HUES48 (cell line): ENCODE measurements around the gene NFIB.

Experiments
- H3K27ac ChIP-seq: one replicate; pipeline ENCODE4 v1.7.0; 2013; ENCODE audit warnings: low read depth, low read length, inconsistent platforms
- H3K27me3 ChIP-seq: 2 replicates; pipeline ENCODE4 v1.6.1; 2013; ENCODE audit warnings: mild to moderate bottlenecking, low read length; ENCODE audit not compliant: control insufficient read depth, insufficient read depth
- H3K36me3 ChIP-seq: 2 replicates; pipeline ENCODE4 v1.6.1; 2013; ENCODE audit warnings: low read length; ENCODE audit not compliant: control insufficient read depth, insufficient read depth
- H3K4me1 ChIP-seq: 2 replicates; pipeline ENCODE4 v1.6.1; 2013; ENCODE audit warnings: mild to moderate bottlenecking, low read length; ENCODE audit not compliant: control insufficient read depth, insufficient read depth
- H3K4me3 ChIP-seq: 2 replicates; pipeline ENCODE4 v1.5.1; 2013; ENCODE audit warnings: mild to moderate bottlenecking, low read depth, low read length
- H3K9ac ChIP-seq: 2 replicates; pipeline ENCODE4 v1.6.1; 2013; ENCODE audit warnings: mild to moderate bottlenecking, low read depth, low read length, moderate library complexity
- H3K9me3 ChIP-seq: 2 replicates; pipeline ENCODE4 v1.6.1; 2013; ENCODE audit warnings: low read length; ENCODE audit not compliant: control insufficient read depth, insufficient read depth

The NFIB gene

GRCh38 chr9:14301006-14301405 is 12.9 kb downstream of the NFIB start:
- Histone ChIP-seq H3K9ac (no peak overlapping the region), H3K36me3 (no peaks in the 10 kb centered on the region)

GRCh38 chr9:14300588-14300987 is 13.4 kb downstream of the NFIB start:
- Histone ChIP-seq H3K4me1 (0 out of 2 replicates have a peak, but pooled peaks cover 4% of the 10 kb centered on the region), H3K36me3 (no peaks in the 10 kb centered on the region), H3K9me3 (no peaks in the 10 kb centered on the region), H3K27me3 (no peaks in the 10 kb centered on the region), H3K4me3 (no peak overlapping the region), H3K9ac (no peak overlapping the region), H3K27ac (no peak overlapping the region)

More at GRCh38 chr9:14301006-14301405, 12.9 kb downstream of the NFIB start:
- Histone ChIP-seq H3K9me3 (no peaks in the 10 kb centered on the region), H3K4me3 (no peak overlapping the region), H3K27me3 (no peaks in the 10 kb centered on the region), H3K27ac (no peak overlapping the region), H3K4me1 (0 out of 2 replicates have a peak, but pooled peaks cover 4% of the 10 kb centered on the region)

GRCh38 chr9:14300040-14300439 is 13.9 kb downstream of the NFIB start:
- Histone ChIP-seq H3K27ac (no peak overlapping the region), H3K9ac (no peak overlapping the region), H3K4me1 (0 out of 2 replicates have a peak, but pooled peaks cover 4% of the 10 kb centered on the region), H3K27me3 (no peaks in the 10 kb centered on the region), H3K4me3 (no peak overlapping the region), H3K9me3 (no peaks in the 10 kb centered on the region), H3K36me3 (no peaks in the 10 kb centered on the region)

GRCh38 chr9:14298601-14299022 is 15.3 kb downstream of the NFIB start:
- no peak overlapping the region for H3K9ac ChIP-seq

GRCh38 chr9:14296495-14297113 is 17.3 kb downstream of the NFIB start:
- H3K36me3 ChIP-seq = no peaks in the 10 kb centered on the region
- H3K4me1 ChIP-seq = 0 out of 2 replicates have a peak, but pooled peaks cover 7% of the 10 kb centered on the region
- no peak overlapping the region for H3K9ac ChIP-seq
- H3K27ac ChIP-seq = no peak overlapping the region
- no peaks in the 10 kb centered on the region for H3K27me3 ChIP-seq
- H3K9me3 ChIP-seq = no peaks in the 10 kb centered on the region
- H3K4me3 ChIP-seq = no peak overlapping the region

More at GRCh38 chr9:14298601-14299022, 15.3 kb downstream of the NFIB start:
- H3K4me3 ChIP-seq = no peak overlapping the region
- H3K27me3 ChIP-seq = no peaks in the 10 kb centered on the region
- H3K4me1 ChIP-seq = 0 out of 2 replicates have a peak, but pooled peaks cover 4% of the 10 kb centered on the region
- no peaks in the 10 kb centered on the region for H3K36me3 ChIP-seq
- no peak overlapping the region for H3K27ac ChIP-seq
- no peaks in the 10 kb centered on the region for H3K9me3 ChIP-seq

- Histone ChIP-seq H3K4me3 (no peak overlapping the region), H3K27ac (no peak overlapping the region), H3K9me3 (no peaks in the 10 kb centered on the region), H3K27me3 (no peaks in the 10 kb centered on the region), H3K9ac (no peak overlapping the region), H3K4me1 (0 out of 2 replicates have a peak, but pooled peaks cover 7% of the 10 kb centered on the region), H3K36me3 (no peaks in the 10 kb centered on the region)
Observed at GRCh38 chr9:14294659-14295058, 19.3 kb downstream of the NFIB start.

GRCh38 chr9:14293801-14294200 is 20.1 kb downstream of the NFIB start:
- H3K27ac ChIP-seq = no peak overlapping the region
- H3K27me3 ChIP-seq = no peaks in the 10 kb centered on the region
- no peak overlapping the region for H3K4me3 ChIP-seq
- H3K9me3 ChIP-seq = no peaks in the 10 kb centered on the region
- no peaks in the 10 kb centered on the region for H3K36me3 ChIP-seq
- H3K9ac ChIP-seq = no peak overlapping the region
- 0 out of 2 replicates have a peak, but pooled peaks cover 7% of the 10 kb centered on the region for H3K4me1 ChIP-seq

GRCh38 chr9:14292181-14292739 is 21.7 kb downstream of the NFIB start:
- H3K4me1 ChIP-seq = 0 out of 2 replicates have a peak, but pooled peaks cover 6% of the 10 kb centered on the region
- no peak overlapping the region for H3K27ac ChIP-seq
- H3K36me3 ChIP-seq = no peaks in the 10 kb centered on the region
- H3K9ac ChIP-seq = no peak overlapping the region
- H3K4me3 ChIP-seq = no peak overlapping the region
- H3K27me3 ChIP-seq = no peaks in the 10 kb centered on the region
- no peaks in the 10 kb centered on the region for H3K9me3 ChIP-seq

- Histone ChIP-seq H3K36me3 (no peaks in the 10 kb centered on the region), H3K9me3 (no peaks in the 10 kb centered on the region), H3K4me1 (0 out of 2 replicates have a peak, but pooled peaks cover 3% of the 10 kb centered on the region), H3K9ac (no peak overlapping the region), H3K27ac (no peak overlapping the region), H3K4me3 (no peak overlapping the region), H3K27me3 (no peaks in the 10 kb centered on the region)
Observed at GRCh38 chr9:14289916-14290315, 24.0 kb downstream of the NFIB start.

GRCh38 chr9:14288433-14288832 is 25.5 kb downstream of the NFIB start:
- H3K9ac ChIP-seq = no peak overlapping the region
- H3K27ac ChIP-seq = no peak overlapping the region
- no peaks in the 10 kb centered on the region for H3K27me3 ChIP-seq
- no peaks in the 10 kb centered on the region for H3K36me3 ChIP-seq
- no peak overlapping the region for H3K4me3 ChIP-seq
- H3K9me3 ChIP-seq = no peaks in the 10 kb centered on the region
- H3K4me1 ChIP-seq = 0 out of 2 replicates have a peak, but pooled peaks cover 3% of the 10 kb centered on the region

- Histone ChIP-seq H3K27me3 (no peaks in the 10 kb centered on the region), H3K9ac (no peak overlapping the region), H3K9me3 (no peaks in the 10 kb centered on the region), H3K36me3 (no peaks in the 10 kb centered on the region), H3K4me1 (no peaks in the 10 kb centered on the region), H3K4me3 (no peak overlapping the region), H3K27ac (no peak overlapping the region)
Observed at GRCh38 chr9:14286121-14286520, 27.8 kb downstream of the NFIB start.
